Stimulated activated naive CD8-positive, alpha-beta T cell treated with anti-CD3 and anti-CD28 coated beads, Interleukin-15, Interleukin-2, amounts not matched to agents 100 ng/mL and 50 ng/mL, for 24 hours (primary cell): ENCODE results near the gene TMA7B.
A peak's percentile ranks its signal among the peaks of the same experiment; 100 is the strongest.

ENCODE experiments used
- H3K27ac Mint-ChIP-seq: one replicate; pipeline ENCODE4 v1.8.0; 2021; ENCODE audit warnings: mild to moderate bottlenecking, mixed read lengths
- H3K27me3 Mint-ChIP-seq: one replicate; pipeline ENCODE4 v1.8.0; 2021; ENCODE audit warnings: mixed read lengths
- H3K36me3 Mint-ChIP-seq: one replicate; pipeline ENCODE4 v1.8.0; 2021; ENCODE audit warnings: low read depth, mixed read lengths
- H3K4me1 Mint-ChIP-seq: one replicate; pipeline ENCODE4 v1.8.0; 2021; ENCODE audit warnings: low read depth, mixed read lengths
- H3K4me3 Mint-ChIP-seq: one replicate; pipeline ENCODE4 v1.8.0; 2021; ENCODE audit warnings: mild to moderate bottlenecking, mixed read lengths
- H3K9me3 Mint-ChIP-seq: one replicate; pipeline ENCODE4 v1.8.0; 2021; ENCODE audit warnings: mixed read lengths

TMA7B gene

GRCh38 chr22:40007853-40008710 lies 47.9 kb downstream of the TMA7B start:
- peaks cover 20% of the 10 kb centered on the region for H3K27me3 Mint-ChIP-seq
- no peak overlapping the region for H3K4me3 Mint-ChIP-seq
- H3K27ac Mint-ChIP-seq = peak overlapping the region; percentile 74

GRCh38 chr22:40008726-40009291 lies 48.6 kb downstream of the TMA7B start:
- H3K4me3 Mint-ChIP-seq = no peak overlapping the region
- no peak overlapping the region for H3K27ac Mint-ChIP-seq

More at GRCh38 chr22:40007853-40008710, 47.9 kb downstream of the TMA7B start:
- peaks cover 25% of the 10 kb centered on the region for H3K4me1 Mint-ChIP-seq
- no peaks in the 10 kb centered on the region for H3K36me3 Mint-ChIP-seq
- H3K9me3 Mint-ChIP-seq = no peaks in the 10 kb centered on the region

GRCh38 chr22:40009292-40009774 lies 49.1 kb downstream of the TMA7B start:
- peaks cover 25% of the 10 kb centered on the region for H3K4me1 Mint-ChIP-seq
- H3K36me3 Mint-ChIP-seq = no peaks in the 10 kb centered on the region
- no peak overlapping the region for H3K4me3 Mint-ChIP-seq
- H3K27ac Mint-ChIP-seq = peak overlapping the region; percentile 76
- peaks cover 24% of the 10 kb centered on the region for H3K27me3 Mint-ChIP-seq
- no peaks in the 10 kb centered on the region for H3K9me3 Mint-ChIP-seq

More at GRCh38 chr22:40008726-40009291, 48.6 kb downstream of the TMA7B start:
- no peaks in the 10 kb centered on the region for H3K36me3 Mint-ChIP-seq
- no peaks in the 10 kb centered on the region for H3K9me3 Mint-ChIP-seq
- H3K4me1 Mint-ChIP-seq = peaks cover 25% of the 10 kb centered on the region
- H3K27me3 Mint-ChIP-seq = peaks cover 24% of the 10 kb centered on the region

- no peaks in the 10 kb centered on the region for H3K36me3 Mint-ChIP-seq
- H3K27ac Mint-ChIP-seq = no peak overlapping the region
- no peaks in the 10 kb centered on the region for H3K9me3 Mint-ChIP-seq
- peaks cover 25% of the 10 kb centered on the region for H3K4me1 Mint-ChIP-seq
- H3K27me3 Mint-ChIP-seq = peaks cover 21% of the 10 kb centered on the region
- peak overlapping the region; percentile 35 for H3K4me3 Mint-ChIP-seq
Observed at GRCh38 chr22:40009951-40010671, 49.9 kb downstream of the TMA7B start.

- H3K4me1 Mint-ChIP-seq = peaks cover 25% of the 10 kb centered on the region
- H3K4me3 Mint-ChIP-seq = no peak overlapping the region
- no peaks in the 10 kb centered on the region for H3K9me3 Mint-ChIP-seq
- H3K27ac Mint-ChIP-seq = no peak overlapping the region
- no peaks in the 10 kb centered on the region for H3K36me3 Mint-ChIP-seq
- H3K27me3 Mint-ChIP-seq = peaks cover 21% of the 10 kb centered on the region
Observed at GRCh38 chr22:40010746-40011145, 50.5 kb downstream of the TMA7B start.
